CD4-positive, CD25-positive, alpha-beta regulatory T cell (primary cell): ENCODE data around the gene C8B. TPM values are rescaled to one million over a fixed set of nuclear protein-coding genes. Genes with fewer than 3 reads are reported as not detected.

Source experiments
- ATAC-seq, 2 donors: fragments of 150-1000 bp; cut with Tn5 transposase; one replicate each; pipeline ENCODE4 v1.10.0; 2021; ENCODE audit warnings: low read depth in 2 of 2, moderate number of reproducible peaks in 2 of 2, moderate library complexity in 1 of 2
- DNase-seq, 3 donors: peaks; one replicate each; pipeline versions ENCODE4 v3.0.0 to v3.0.0-alpha.2; 2012 to 2022; ENCODE audit warnings: mixed read lengths in 1 of 3
- H3K27ac ChIP-seq: one replicate; pipeline ENCODE4 v1.7.0; 2013; ENCODE audit warnings: mild to moderate bottlenecking, low read length; ENCODE audit not compliant: insufficient read depth, poor library complexity, severe bottlenecking
- H3K27me3 ChIP-seq: one replicate; pipeline ENCODE4 v1.7.0; 2013; ENCODE audit warnings: low read length; ENCODE audit not compliant: control insufficient read depth, insufficient read depth
- H3K36me3 ChIP-seq: one replicate; pipeline ENCODE4 v1.7.0; 2013; ENCODE audit warnings: mild to moderate bottlenecking, low read length, moderate library complexity; ENCODE audit not compliant: control insufficient read depth, insufficient read depth
- H3K4me1 ChIP-seq: 2 replicates; pipeline ENCODE4 v1.7.0; 2013; ENCODE audit warnings: mild to moderate bottlenecking, low read length; ENCODE audit not compliant: insufficient read depth, control insufficient read depth, poor library complexity, severe bottlenecking
- H3K4me3 ChIP-seq: one replicate; pipeline ENCODE4 v1.7.0; 2013; ENCODE audit warnings: low read depth, mild to moderate bottlenecking, low read length, moderate library complexity
- H3K9me3 ChIP-seq, 2 experiments: 1 replicate in 1 of 2; 2 replicates in 1 of 2; pipeline ENCODE4 v1.7.0; 2013; ENCODE audit warnings: low read length in 2 of 2, mild to moderate bottlenecking in 1 of 2, moderate library complexity in 1 of 2; ENCODE audit not compliant: control insufficient read depth in 2 of 2
- H3K27ac Mint-ChIP-seq, 3 donors: one replicate each; pipeline ENCODE4 v1.8.0; 2020 to 2022; ENCODE audit warnings: mild to moderate bottlenecking in 3 of 3, mixed read lengths in 3 of 3, moderate library complexity in 2 of 3
- H3K27me3 Mint-ChIP-seq: one replicate; pipeline ENCODE4 v1.8.0; 2022; ENCODE audit warnings: mild to moderate bottlenecking, mixed read lengths
- H3K36me3 Mint-ChIP-seq: one replicate; pipeline ENCODE4 v1.8.0; 2020; ENCODE audit warnings: mixed read lengths
- H3K4me1 Mint-ChIP-seq, 4 donors: one replicate each; pipeline ENCODE4 v1.8.0; 2020 to 2022; ENCODE audit warnings: mixed read lengths in 4 of 4, mild to moderate bottlenecking in 1 of 4
- H3K4me3 Mint-ChIP-seq, 4 donors: one replicate each; pipeline ENCODE4 v1.8.0; 2020 to 2022; ENCODE audit warnings: mild to moderate bottlenecking in 4 of 4, mixed read lengths in 4 of 4, moderate library complexity in 3 of 4
- H3K9me3 Mint-ChIP-seq, 7 donors: one replicate each; pipeline ENCODE4 v1.8.0; 2020 to 2022; ENCODE audit warnings: mixed read lengths in 7 of 7, mild to moderate bottlenecking in 3 of 7, moderate library complexity in 2 of 7
- polyA plus RNA-seq, 4 donors: library from polyadenylated mRNA; unstranded; fragments of 300-500 nt; fragmentation: Illumina TruSeq; gene quantifications; one replicate each; pipeline ENCODE4 v1.2.3, GENCODE V29; 2021
- total RNA-seq: library from RNA; stranded (reverse); gene quantifications from one replicate; pipeline ENCODE4 v1.2.3, GENCODE V29; 2022

The C8B gene
- total RNA-seq (0.20 TPM), polyA plus RNA-seq (not detected)

DNA sequence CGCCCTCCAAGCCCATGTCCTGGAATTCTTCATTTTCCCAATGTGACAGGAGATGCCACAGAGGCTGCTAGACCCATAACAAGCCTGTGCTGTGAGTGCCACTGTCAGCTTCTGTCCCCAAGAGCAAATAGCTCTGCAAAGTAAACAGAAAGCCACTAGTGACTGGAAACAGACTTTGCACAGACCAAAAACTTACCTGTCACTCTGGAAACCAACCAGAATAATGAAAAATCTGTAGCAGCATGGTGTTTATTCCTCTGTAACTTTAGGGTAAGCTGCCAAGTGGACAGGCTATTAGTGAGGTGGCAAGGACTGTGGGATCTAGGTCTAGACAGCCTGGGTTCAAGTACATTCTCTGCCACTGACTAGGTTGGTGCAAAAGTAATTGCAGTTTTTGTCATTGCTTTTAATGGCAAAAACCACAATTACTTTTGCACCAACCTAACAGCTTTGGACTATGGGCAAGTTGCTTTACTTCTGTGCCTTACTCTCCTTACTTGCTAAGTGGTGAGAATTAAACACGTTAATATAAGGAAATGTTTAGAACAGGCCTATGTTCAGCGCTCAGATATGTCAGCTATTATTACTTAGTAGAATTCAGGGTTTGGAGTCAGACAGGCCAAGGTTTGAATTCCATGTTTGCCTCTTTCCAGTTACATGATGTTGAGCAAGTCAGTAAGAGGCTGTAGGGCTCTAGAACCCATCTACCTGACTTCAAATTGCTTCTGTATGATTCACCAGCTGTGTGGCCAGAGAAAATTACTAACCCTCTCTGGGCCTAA lies at the start of gene C8B:
TSS of gene C8B (minus strand) at position 100 of the 782 bp plus-strand sequence. CDS start at position 33, 67 bp downstream.
- no peaks in the 10 kb centered on the region for H3K27me3 Mint-ChIP-seq
- H3K9me3 Mint-ChIP-seq, result peaks cover 0 to 6% (median 0%) of the 10 kb centered on the region in 7 donors
- H3K4me3 Mint-ChIP-seq, result no peak within 1 kb of the TSS
- no peaks in the 10 kb centered on the region for H3K36me3 Mint-ChIP-seq
- H3K4me1 Mint-ChIP-seq, result no peaks in the 10 kb centered on the region
- Histone ChIP-seq H3K27ac (no peak within 1 kb of the TSS), H3K4me1 (no peaks in the 10 kb centered on the region), H3K9me3 (no peaks in the 10 kb centered on the region), H3K27me3 (no peaks in the 10 kb centered on the region), H3K4me3 (no peak within 1 kb of the TSS), H3K36me3 (no peaks in the 10 kb centered on the region)
- no peak for DNase-seq
- no peak for ATAC-seq
- H3K27ac Mint-ChIP-seq, result no peak within 1 kb of the TSS

GRCh38 chr1:57015071-57015470 lies 49.3 kb upstream of the C8B start:
- Histone ChIP-seq H3K36me3 (no peaks in the 10 kb centered on the region), H3K27me3 (no peaks in the 10 kb centered on the region), H3K9me3 (no peaks in the 10 kb centered on the region), H3K27ac (no peak overlapping the region), H3K4me1 (no peaks in the 10 kb centered on the region), H3K4me3 (no peak overlapping the region)
- Mint-ChIP-seq H3K27me3 (peaks cover 5% of the 10 kb centered on the region), H3K27ac (no peak overlapping the region), H3K4me3 (no peak overlapping the region), H3K36me3 (no peaks in the 10 kb centered on the region), H3K4me1 (no peaks in the 10 kb centered on the region), H3K9me3 (peaks cover 0 to 2% (median 0%) of the 10 kb centered on the region in 7 donors)
- ATAC-seq (no peak), DNase-seq (no peak)

DNA sequence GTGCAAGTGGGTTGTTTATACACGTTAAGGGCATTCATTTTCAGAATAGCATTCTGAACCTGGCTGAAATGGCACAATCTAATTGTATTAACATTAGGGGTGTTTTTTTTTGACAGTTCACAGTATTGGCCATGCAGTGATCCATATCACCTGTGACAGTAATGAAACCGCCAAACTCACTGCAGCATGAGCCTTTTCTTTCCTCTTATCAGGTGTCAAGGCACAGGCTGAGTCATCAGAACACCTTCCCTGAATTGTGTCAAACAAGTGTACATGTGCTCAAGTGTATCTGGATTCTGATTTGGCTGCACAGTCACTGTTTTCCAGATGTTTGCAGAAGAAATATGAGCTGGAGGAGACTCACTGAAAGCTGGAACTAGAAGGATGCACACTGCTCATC lies 47.7 kb upstream of the C8B start:
- Mint-ChIP-seq H3K27ac (no peak overlapping the region), H3K9me3 (peaks cover 0 to 2% (median 0%) of the 10 kb centered on the region in 7 donors), H3K4me1 (no peaks in the 10 kb centered on the region), H3K36me3 (no peaks in the 10 kb centered on the region), H3K27me3 (no peaks in the 10 kb centered on the region), H3K4me3 (no peak overlapping the region)
- Histone ChIP-seq H3K4me1 (no peaks in the 10 kb centered on the region), H3K27me3 (no peaks in the 10 kb centered on the region), H3K4me3 (no peak overlapping the region), H3K36me3 (no peaks in the 10 kb centered on the region), H3K9me3 (no peaks in the 10 kb centered on the region), H3K27ac (no peak overlapping the region)
- DNase-seq (no peak), ATAC-seq (no peak)

DNA sequence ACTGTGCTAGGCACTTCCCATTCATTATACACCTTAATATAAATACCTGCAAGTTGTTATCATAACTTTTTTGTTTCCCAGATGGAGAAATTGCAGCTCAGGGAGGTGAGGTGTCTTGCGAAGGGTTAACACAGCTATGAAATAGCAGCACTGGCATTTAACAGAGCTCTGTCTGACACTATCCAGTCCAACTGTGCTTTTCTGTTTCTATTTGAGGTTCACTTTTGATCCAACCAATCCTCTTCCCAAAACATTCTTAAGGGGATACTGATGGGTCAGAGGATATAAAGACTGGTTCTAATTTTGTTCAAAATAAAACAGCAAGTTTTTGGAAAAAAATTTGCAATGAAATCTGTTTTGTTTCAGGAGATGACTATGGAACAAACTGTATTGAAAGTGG lies 46.5 kb upstream of the C8B start:
- Mint-ChIP-seq H3K4me3 (no peak overlapping the region), H3K9me3 (peaks cover 0 to 2% (median 0%) of the 10 kb centered on the region in 7 donors), H3K27ac (no peak overlapping the region), H3K36me3 (no peaks in the 10 kb centered on the region), H3K27me3 (no peaks in the 10 kb centered on the region), H3K4me1 (no peaks in the 10 kb centered on the region)
- H3K27ac ChIP-seq, result no peak overlapping the region
- no peaks in the 10 kb centered on the region for H3K4me1 ChIP-seq
- DNase-seq (no peak), ATAC-seq (no peak)
- no peak overlapping the region for H3K4me3 ChIP-seq
- no peaks in the 10 kb centered on the region for H3K36me3 ChIP-seq
- no peaks in the 10 kb centered on the region for H3K9me3 ChIP-seq
- H3K27me3 ChIP-seq, result no peaks in the 10 kb centered on the region

DNA sequence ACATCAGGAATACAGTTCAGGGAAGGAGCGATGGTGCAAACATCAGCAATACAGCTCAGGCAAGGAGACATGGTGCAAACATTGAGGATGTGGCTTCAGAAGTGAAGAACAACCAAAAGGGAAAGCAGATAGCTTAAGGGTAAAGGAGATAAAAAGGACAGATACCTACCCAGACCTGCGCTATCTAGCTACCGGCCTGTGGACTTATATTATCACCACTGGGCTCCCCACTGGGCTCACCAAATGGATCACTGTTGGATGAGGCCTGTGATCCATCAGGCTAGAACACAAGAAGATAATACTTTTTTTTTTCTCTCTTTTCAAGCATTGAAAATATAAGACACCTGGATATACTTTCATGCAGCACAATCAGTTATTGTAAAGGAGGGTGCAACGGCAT lies 44.7 kb upstream of the C8B start:
- H3K27me3 Mint-ChIP-seq, result no peaks in the 10 kb centered on the region
- no peaks in the 10 kb centered on the region for H3K9me3 ChIP-seq
- H3K4me3 ChIP-seq, result no peak overlapping the region
- H3K27me3 ChIP-seq, result no peaks in the 10 kb centered on the region
- no peaks in the 10 kb centered on the region for H3K4me1 Mint-ChIP-seq
- H3K4me1 ChIP-seq, result no peaks in the 10 kb centered on the region
- ATAC-seq (no peak), DNase-seq (no peak)
- no peaks in the 10 kb centered on the region for H3K36me3 ChIP-seq
- peaks cover 0 to 2% (median 0%) of the 10 kb centered on the region in 7 donors for H3K9me3 Mint-ChIP-seq
- H3K4me3 Mint-ChIP-seq, result no peak overlapping the region
- no peak overlapping the region for H3K27ac Mint-ChIP-seq
- no peaks in the 10 kb centered on the region for H3K36me3 Mint-ChIP-seq
- H3K27ac ChIP-seq, result no peak overlapping the region

DNA sequence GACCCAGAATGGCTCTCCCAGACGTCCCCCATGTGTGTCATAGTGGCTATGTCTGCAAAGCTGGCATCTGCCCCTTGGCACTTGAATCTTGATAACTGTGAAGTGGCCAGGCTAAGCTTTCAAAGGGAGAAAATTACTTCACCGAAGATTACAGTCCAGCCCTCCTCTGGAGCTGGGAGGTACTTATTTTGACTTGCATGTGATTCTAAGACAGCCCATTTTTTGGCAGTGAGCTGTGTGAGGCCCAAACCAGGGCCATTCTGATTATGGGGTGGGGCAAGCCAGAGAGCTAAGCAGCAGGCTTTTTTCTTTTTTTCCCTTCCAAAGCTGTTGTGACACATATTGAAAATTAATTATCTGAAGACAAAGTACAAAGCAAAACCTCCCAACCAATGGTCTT lies 42.1 kb upstream of the C8B start:
- Mint-ChIP-seq H3K36me3 (no peaks in the 10 kb centered on the region), H3K4me1 (no peaks in the 10 kb centered on the region), H3K9me3 (peaks cover 0 to 2% (median 0%) of the 10 kb centered on the region in 7 donors), H3K4me3 (no peak overlapping the region), H3K27ac (no peak overlapping the region), H3K27me3 (no peaks in the 10 kb centered on the region)
- Histone ChIP-seq H3K27me3 (no peaks in the 10 kb centered on the region), H3K4me3 (no peak overlapping the region), H3K27ac (no peak overlapping the region), H3K4me1 (no peaks in the 10 kb centered on the region), H3K9me3 (no peaks in the 10 kb centered on the region), H3K36me3 (no peaks in the 10 kb centered on the region)
- ATAC-seq, result no peak
- DNase-seq, result no peak

GRCh38 chr1:57007472-57007871 lies 41.7 kb upstream of the C8B start:
- Mint-ChIP-seq H3K27ac (no peak overlapping the region), H3K27me3 (no peaks in the 10 kb centered on the region), H3K4me3 (no peak overlapping the region), H3K4me1 (no peaks in the 10 kb centered on the region), H3K36me3 (no peaks in the 10 kb centered on the region), H3K9me3 (peaks cover 0 to 2% (median 0%) of the 10 kb centered on the region in 7 donors)
- Histone ChIP-seq H3K9me3 (no peaks in the 10 kb centered on the region), H3K27me3 (no peaks in the 10 kb centered on the region), H3K36me3 (no peaks in the 10 kb centered on the region), H3K27ac (no peak overlapping the region), H3K4me1 (no peaks in the 10 kb centered on the region), H3K4me3 (no peak overlapping the region)
- ATAC-seq (no peak), DNase-seq (no peak)
